Activated naive CD8-positive, alpha-beta T cell treated with anti-CD3 and anti-CD28 coated beads, Interleukin-2, amount 50 U/mL, for 24 hours (primary cell): ENCODE data around the gene ELOVL2.

Experiments used
- ATAC-seq: fragments of 150-1000 bp; cut with Tn5 transposase; one replicate; pipeline ENCODE4 v1.10.0; 2021
- DNase-seq: peaks from one replicate; pipeline ENCODE4 v3.0.0; 2021
- H3K27ac Mint-ChIP-seq: one replicate; pipeline ENCODE4 v1.8.0; 2021; ENCODE audit warnings: mild to moderate bottlenecking, mixed read lengths
- H3K27me3 Mint-ChIP-seq: one replicate; pipeline ENCODE4 v1.8.0; 2021; ENCODE audit warnings: mixed read lengths
- H3K36me3 Mint-ChIP-seq: one replicate; pipeline ENCODE4 v1.8.0; 2021; ENCODE audit warnings: low read depth, mixed read lengths
- H3K4me1 Mint-ChIP-seq: one replicate; pipeline ENCODE4 v1.8.0; 2021; ENCODE audit warnings: mixed read lengths
- H3K4me3 Mint-ChIP-seq: one replicate; pipeline ENCODE4 v1.8.0; 2021; ENCODE audit warnings: mild to moderate bottlenecking, moderate library complexity, mixed read lengths
- H3K9me3 Mint-ChIP-seq: one replicate; pipeline ENCODE4 v1.8.0; 2021; ENCODE audit warnings: mixed read lengths

Gene ELOVL2

DNA sequence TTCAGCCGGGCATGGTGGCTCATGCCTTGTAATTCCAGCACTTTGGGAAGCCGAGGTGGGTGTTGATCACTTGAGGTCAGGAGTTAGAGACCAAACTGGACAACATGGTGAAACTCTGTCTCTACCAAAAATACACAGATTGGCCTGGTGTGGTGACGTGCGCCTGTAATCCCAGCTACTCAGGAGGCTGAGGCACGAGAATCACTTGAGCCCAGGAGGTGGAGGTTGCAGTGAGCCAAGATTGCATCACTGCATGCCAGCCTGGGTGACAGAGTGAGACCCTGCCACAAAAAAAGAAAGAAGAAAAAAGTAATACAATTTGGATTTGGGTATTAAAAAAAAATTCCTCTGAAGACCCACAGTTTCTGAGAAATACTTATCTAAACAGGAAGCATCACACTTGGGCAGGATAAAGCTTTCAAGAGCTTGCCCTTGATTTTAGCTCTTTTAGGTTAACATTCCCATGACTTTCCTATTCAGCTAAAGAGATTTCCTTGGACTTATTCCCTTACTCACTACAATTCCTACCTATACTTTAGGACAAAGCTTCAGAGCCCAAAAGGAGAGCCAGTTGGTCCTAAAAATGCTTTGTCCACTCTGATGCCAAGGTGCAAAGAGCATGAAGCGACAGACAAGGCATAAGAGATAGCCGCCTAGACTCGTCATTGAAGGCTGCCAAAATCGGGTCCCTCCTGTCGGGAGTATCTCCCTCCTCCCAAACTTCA is 1.9 kb downstream of the ELOVL2 start:
- DNase-seq = no peak
- Mint-ChIP-seq H3K4me3 (no peak overlapping the region), H3K4me1 (peaks cover 10% of the 10 kb centered on the region), H3K27me3 (peaks cover 60% of the 10 kb centered on the region), H3K36me3 (no peaks in the 10 kb centered on the region), H3K9me3 (no peaks in the 10 kb centered on the region), H3K27ac (no peak overlapping the region)
- ATAC-seq = no peak

DNA sequence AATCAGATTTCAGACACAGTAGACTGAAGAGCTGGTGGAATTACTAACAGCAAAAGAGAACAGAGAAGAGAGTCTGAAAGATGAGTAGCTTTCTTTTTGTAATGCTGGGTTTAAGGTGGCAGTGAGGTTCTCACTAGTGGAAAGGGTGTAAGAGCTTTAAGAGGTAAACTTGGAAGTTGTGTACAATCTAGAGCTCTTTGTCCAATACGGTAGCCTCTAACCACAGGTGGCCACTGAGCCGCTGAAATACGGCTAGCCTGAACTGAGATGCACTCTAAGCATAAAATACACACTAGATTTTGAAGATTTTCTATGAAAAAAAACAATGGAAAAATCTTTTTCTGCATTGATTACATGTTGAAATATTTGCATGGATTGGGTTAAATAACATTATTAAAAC is 4.0 kb downstream of the ELOVL2 start:
- Mint-ChIP-seq H3K4me3 (no peak overlapping the region), H3K27ac (no peak overlapping the region), H3K27me3 (peaks cover 60% of the 10 kb centered on the region), H3K4me1 (peaks cover 10% of the 10 kb centered on the region), H3K36me3 (no peaks in the 10 kb centered on the region), H3K9me3 (no peaks in the 10 kb centered on the region)
- no peak for DNase-seq
- no peak for ATAC-seq

DNA sequence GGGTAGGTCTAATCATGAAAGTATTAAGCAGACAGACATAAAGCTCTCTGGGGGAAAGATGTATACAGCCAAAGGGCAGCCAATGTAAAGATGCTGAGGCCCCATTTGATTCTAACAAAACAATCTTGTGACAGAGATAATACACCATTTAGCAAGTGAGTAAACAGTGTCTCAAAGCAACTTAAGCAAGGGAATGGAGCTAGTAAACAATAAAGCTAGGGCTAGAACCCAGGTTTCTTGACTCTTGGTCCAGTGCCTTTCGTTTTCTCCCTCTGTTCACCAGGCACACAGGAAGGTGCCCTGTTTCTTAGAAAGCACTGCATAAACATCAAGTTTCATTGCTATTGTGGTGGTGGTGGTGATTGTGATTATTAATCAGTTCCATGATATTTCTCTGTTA is 5.1 kb downstream of the ELOVL2 start:
- no peak overlapping the region for H3K27ac Mint-ChIP-seq
- H3K36me3 Mint-ChIP-seq = no peaks in the 10 kb centered on the region
- no peaks in the 10 kb centered on the region for H3K9me3 Mint-ChIP-seq
- H3K4me3 Mint-ChIP-seq = no peak overlapping the region
- ATAC-seq (no peak), DNase-seq (no peak)
- peaks cover 58% of the 10 kb centered on the region for H3K27me3 Mint-ChIP-seq
- peaks cover 6% of the 10 kb centered on the region for H3K4me1 Mint-ChIP-seq

DNA sequence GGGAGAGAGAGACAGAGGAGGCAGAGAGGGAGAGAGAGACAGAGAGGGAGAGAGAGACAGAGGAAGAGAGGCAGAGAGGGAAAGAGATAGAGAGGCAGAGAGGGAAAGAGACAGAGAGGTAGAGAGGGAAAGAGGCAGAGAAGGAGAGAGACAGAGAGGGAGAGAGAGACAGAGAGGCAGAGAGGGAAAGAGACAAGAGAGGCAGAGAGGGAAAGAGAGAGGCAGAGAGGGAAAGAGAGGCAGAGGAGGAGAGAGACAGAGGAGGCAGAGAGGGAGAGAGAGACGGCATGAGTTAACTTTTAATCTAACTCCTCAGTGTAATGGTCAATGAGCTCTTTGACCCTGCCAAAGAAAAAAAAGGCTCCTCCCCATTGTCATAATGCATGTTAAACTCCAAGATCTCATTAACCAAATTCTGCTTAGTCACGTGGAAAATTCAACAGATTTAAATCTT is 7.1 kb downstream of the ELOVL2 start:
- Mint-ChIP-seq H3K27me3 (peaks cover 49% of the 10 kb centered on the region), H3K4me3 (no peak overlapping the region)

DNA sequence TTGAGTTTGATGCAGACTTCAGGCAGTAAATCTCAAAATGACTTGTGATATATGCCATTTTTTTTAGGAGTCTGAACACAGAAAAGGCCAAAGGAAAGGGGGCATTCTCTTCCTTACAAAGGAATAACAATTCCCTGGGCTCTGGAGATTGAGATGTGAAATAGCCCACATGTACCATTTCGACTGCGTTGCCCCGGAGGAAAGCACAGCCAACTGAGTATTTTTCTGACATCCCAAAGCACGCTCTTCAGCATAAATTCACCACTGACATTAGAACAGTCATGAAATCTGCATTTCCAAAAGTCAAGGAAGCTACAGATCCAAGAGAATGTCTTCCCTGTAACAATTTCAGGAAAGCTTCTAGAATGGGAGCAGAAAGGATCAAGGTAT is 7.8 kb downstream of the ELOVL2 start:
- no peak overlapping the region for H3K27ac Mint-ChIP-seq
- DNase-seq (no peak), ATAC-seq (no peak)
- H3K4me3 Mint-ChIP-seq = no peak overlapping the region
- H3K27me3 Mint-ChIP-seq = peaks cover 45% of the 10 kb centered on the region
- H3K4me1 Mint-ChIP-seq = no peaks in the 10 kb centered on the region
- H3K9me3 Mint-ChIP-seq = no peaks in the 10 kb centered on the region
- no peaks in the 10 kb centered on the region for H3K36me3 Mint-ChIP-seq

More for the DNA sequence above, 7.1 kb downstream of the ELOVL2 start:
- DNase-seq (no peak), ATAC-seq (no peak)
- no peak overlapping the region for H3K27ac Mint-ChIP-seq
- no peaks in the 10 kb centered on the region for H3K36me3 Mint-ChIP-seq
- no peaks in the 10 kb centered on the region for H3K4me1 Mint-ChIP-seq
- H3K9me3 Mint-ChIP-seq = no peaks in the 10 kb centered on the region

DNA sequence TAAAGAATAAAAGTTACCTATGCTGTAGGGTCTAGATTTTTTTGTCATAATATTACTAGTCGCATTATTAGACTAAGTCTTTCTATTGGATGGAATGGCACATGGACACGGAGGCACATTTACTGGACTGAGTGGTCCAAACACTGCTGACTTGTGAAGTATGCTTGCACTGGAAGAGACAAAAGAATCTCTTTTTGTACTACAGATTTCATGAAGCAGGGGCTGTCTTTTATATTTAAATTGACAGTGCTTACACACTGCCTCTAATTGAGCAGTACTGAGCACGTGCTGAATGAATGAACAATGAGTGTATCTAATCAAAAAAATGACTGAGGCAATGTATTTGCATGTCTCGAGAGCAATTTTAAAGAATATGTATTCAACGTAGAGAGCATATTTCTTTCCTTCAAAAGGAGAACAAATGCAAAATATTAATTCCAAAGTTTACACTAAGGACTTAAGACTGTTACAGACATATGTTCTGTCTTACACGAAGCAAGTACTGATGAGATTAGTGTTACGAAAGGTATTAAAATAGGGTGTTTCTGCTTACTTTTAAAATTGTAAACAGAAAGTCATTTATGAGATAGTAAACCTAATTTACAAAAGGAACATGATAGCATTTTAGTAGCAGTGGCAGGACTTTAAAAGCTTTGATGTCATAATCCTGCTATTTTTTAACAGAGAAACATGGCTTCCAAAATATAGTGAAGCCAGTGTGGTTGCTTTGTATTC is 8.3 kb downstream of the ELOVL2 start:
- Mint-ChIP-seq H3K9me3 (no peaks in the 10 kb centered on the region), H3K27me3 (peaks cover 42% of the 10 kb centered on the region), H3K4me1 (no peaks in the 10 kb centered on the region), H3K36me3 (no peaks in the 10 kb centered on the region), H3K27ac (no peak overlapping the region), H3K4me3 (no peak overlapping the region)
- DNase-seq (no peak), ATAC-seq (no peak)

DNA sequence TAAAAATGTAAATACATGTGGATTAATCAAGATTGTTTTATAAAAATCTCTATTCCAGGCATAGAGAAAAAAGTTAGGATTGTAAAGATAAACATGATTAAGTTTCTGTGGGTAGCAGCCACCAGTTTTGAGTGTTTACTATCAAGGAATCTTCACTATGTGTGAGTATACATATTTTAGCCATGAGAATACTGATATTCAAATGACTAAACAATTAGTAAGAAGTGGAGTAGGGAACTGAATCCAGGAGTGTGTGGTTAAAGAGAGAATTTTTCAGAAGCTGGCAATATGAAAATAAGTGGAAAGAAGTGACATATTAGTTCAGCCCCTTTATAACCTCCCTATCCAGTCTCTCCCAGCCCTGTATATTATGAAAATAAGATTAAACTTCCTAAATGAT is 10.3 kb downstream of the ELOVL2 start:
- Mint-ChIP-seq H3K4me3 (no peak overlapping the region), H3K27ac (no peak overlapping the region), H3K27me3 (peaks cover 35% of the 10 kb centered on the region), H3K36me3 (no peaks in the 10 kb centered on the region), H3K9me3 (no peaks in the 10 kb centered on the region), H3K4me1 (no peaks in the 10 kb centered on the region)
- ATAC-seq (no peak), DNase-seq (no peak)

DNA sequence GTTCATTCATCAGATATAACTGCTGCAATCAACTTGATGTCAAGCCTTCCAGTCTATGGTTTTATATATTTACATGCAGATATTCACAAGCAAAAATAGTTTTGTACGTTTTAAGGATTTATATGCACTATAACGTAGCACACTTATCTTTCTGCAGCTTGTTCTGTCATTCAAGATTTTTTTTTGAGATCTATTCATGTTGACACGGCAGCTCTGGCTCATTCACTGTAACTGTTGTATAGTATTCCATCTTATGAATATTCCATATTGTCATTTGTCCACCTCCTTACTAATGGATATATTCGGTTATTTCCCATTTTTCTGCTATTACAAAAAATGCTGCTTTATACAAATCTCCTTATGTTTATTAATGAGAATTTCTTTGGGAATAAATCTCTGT is 13.2 kb downstream of the ELOVL2 start:
- Mint-ChIP-seq H3K27ac (no peak overlapping the region), H3K4me3 (no peak overlapping the region), H3K36me3 (no peaks in the 10 kb centered on the region), H3K9me3 (no peaks in the 10 kb centered on the region), H3K27me3 (peaks cover 36% of the 10 kb centered on the region), H3K4me1 (no peaks in the 10 kb centered on the region)
- ATAC-seq = no peak
- DNase-seq = no peak

DNA sequence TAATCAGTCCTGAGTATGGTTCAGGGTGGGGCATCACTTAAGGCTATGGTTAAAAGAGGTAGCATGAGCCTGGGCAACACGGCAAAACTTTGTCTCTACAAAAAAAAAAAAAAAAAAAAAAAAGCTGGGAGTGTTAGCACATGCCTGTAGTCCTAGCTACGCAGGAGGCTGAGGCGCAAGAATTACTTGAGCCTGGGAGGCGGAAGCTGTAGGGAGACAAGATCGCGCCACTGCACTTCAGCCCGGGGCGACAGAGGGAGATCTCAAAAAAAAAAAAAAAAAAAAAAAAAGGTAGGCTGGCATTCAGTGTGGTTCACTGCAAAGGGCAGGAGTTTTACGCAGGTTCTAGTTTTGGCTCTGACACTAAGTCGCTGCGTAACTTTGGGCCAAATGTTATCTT is 15.1 kb downstream of the ELOVL2 start:
- no peak overlapping the region for H3K27ac Mint-ChIP-seq
- H3K9me3 Mint-ChIP-seq = no peaks in the 10 kb centered on the region
- peaks cover 28% of the 10 kb centered on the region for H3K27me3 Mint-ChIP-seq
- no peaks in the 10 kb centered on the region for H3K4me1 Mint-ChIP-seq
- DNase-seq (no peak), ATAC-seq (no peak)
- H3K36me3 Mint-ChIP-seq = no peaks in the 10 kb centered on the region
- no peak overlapping the region for H3K4me3 Mint-ChIP-seq

DNA sequence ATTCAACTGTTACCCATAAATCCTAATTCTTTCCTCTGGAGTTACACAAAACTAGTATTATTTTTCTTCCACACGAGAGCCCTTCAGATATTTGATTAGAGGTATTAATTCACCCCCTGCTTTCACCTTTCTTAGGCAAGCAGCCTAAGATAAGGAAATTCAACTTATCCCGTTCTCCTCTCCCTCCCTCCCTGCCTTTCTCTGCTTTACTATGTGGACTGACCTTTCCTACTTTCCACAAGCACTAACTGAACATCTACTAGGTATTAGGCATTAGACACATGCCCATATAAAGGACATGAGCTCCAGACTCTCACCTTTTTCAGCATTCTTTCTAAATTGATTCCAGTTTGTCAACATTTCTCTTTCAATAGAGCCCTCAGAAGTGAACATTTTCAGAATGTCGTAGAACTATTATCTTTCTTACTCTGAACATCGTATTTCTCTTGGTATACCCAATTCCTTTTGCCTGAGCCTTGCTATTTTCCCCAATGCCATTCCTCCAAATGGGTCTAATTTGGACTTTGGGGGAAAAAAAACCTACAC is 16.5 kb downstream of the ELOVL2 start:
- Mint-ChIP-seq H3K4me1 (no peaks in the 10 kb centered on the region), H3K27ac (no peak overlapping the region), H3K4me3 (no peak overlapping the region), H3K27me3 (peaks cover 25% of the 10 kb centered on the region), H3K9me3 (no peaks in the 10 kb centered on the region), H3K36me3 (no peaks in the 10 kb centered on the region)
- no peak for ATAC-seq
- no peak for DNase-seq

DNA sequence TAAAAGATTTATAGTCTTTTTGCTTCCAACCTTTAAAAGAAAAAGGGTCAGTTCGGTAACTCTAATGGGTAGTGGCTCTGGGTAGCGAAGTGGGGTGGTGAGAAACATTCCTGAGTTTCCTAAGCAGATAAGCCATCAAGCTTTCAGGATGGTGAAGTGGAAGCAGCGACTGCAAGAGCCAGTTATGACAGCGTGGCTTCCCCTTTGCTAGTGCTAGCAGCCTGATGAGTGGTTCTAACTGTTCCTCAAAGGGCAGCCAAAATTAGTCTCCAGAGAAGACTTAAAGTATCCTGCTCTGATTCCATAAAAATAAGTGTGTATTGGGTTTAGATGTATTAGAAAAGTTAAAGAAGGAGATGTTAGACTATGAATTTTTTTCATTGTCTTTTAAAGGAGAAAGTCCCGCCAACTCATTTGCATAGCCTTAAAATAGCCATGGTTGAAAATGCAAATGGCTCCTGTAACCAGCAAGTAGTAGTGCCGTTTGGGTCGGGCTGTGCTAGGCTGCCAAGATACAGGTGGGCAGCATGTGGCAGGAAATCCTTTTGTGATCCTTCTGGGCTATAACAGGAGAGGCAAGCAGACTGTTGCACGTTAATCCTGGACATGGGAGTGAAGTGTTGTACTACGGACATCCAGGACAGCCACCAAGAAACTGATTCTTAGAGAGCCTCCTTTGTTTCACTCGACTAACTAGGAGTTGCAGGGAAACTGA is 18.0 kb downstream of the ELOVL2 start:
- ATAC-seq = no peak
- Mint-ChIP-seq H3K27me3 (peaks cover 28% of the 10 kb centered on the region), H3K36me3 (no peaks in the 10 kb centered on the region), H3K9me3 (no peaks in the 10 kb centered on the region), H3K4me1 (no peaks in the 10 kb centered on the region), H3K27ac (no peak overlapping the region), H3K4me3 (no peak overlapping the region)
- no peak for DNase-seq

DNA sequence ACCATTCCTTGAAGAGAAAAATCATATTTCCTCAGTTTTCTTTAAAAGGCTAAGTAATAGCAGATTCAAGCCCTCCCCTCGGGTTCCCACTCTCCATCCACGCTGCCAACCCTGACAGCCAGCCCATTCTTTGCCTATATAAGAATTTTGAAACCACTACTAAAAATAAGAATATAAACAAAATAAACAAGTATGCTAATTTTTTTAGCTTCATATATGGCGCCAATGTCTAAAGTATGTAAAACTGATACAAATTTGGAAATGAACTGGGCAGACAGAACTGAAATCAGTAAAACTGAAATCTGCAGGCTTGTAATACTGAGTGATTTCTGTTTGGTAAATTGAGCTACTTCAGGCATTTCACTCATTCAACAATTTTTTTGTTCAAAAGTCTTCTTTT is 19.0 kb downstream of the ELOVL2 start:
- H3K27ac Mint-ChIP-seq = no peak overlapping the region
- H3K4me3 Mint-ChIP-seq = no peak overlapping the region
- peaks cover 28% of the 10 kb centered on the region for H3K27me3 Mint-ChIP-seq
- H3K9me3 Mint-ChIP-seq = no peaks in the 10 kb centered on the region
- no peak for ATAC-seq
- DNase-seq = no peak
- no peaks in the 10 kb centered on the region for H3K4me1 Mint-ChIP-seq
- no peaks in the 10 kb centered on the region for H3K36me3 Mint-ChIP-seq

DNA sequence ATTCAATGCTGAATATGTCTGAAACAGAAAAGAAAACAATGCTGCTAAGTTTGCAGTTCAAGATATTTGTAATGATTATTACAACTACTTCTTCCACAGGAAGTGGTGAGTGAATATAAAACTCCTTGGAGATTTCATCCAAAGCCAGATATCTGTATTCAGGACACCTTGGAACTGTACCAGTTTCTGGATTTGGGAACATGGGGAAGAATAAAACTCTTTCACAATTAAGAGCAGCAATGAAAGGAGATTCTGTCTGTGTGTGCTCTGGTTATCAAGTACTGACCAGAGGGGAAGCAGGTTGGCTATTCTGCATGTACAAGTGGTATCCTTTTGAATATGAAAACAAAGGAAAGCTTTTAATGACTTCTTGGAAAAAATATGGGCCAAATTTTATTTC is 21.1 kb downstream of the ELOVL2 start:
- ATAC-seq = no peak
- DNase-seq = no peak

DNA sequence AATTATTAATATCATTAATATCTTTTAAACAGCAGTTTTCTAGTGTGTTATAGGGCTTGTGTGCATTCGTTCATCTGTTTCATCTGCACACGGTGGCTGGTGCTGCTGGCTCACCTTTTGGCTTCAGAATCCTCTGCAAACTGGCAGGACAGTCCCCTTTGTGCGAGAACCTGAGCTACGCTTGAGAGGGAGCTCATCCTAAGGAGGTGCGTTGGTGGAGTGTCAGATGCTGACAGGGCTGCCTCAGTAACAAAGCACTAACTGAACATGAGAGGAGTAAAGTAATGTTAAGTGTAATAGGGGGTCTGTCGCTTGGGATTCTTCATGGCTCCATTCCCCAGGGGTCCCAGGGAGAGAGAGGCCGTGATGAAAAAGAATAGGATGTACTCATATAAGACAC is 22.4 kb downstream of the ELOVL2 start:
- H3K36me3 Mint-ChIP-seq = no peaks in the 10 kb centered on the region
- H3K27ac Mint-ChIP-seq = no peak overlapping the region
- ATAC-seq = no peak
- peaks cover 16% of the 10 kb centered on the region for H3K27me3 Mint-ChIP-seq
- no peaks in the 10 kb centered on the region for H3K9me3 Mint-ChIP-seq
- no peak overlapping the region for H3K4me3 Mint-ChIP-seq
- H3K4me1 Mint-ChIP-seq = no peaks in the 10 kb centered on the region
- no peak for DNase-seq

More for the DNA sequence above, 21.1 kb downstream of the ELOVL2 start:
- H3K36me3 Mint-ChIP-seq = no peaks in the 10 kb centered on the region
- H3K9me3 Mint-ChIP-seq = no peaks in the 10 kb centered on the region
- H3K4me3 Mint-ChIP-seq = no peak overlapping the region
- no peak overlapping the region for H3K27ac Mint-ChIP-seq
- no peaks in the 10 kb centered on the region for H3K4me1 Mint-ChIP-seq
- peaks cover 23% of the 10 kb centered on the region for H3K27me3 Mint-ChIP-seq

DNA sequence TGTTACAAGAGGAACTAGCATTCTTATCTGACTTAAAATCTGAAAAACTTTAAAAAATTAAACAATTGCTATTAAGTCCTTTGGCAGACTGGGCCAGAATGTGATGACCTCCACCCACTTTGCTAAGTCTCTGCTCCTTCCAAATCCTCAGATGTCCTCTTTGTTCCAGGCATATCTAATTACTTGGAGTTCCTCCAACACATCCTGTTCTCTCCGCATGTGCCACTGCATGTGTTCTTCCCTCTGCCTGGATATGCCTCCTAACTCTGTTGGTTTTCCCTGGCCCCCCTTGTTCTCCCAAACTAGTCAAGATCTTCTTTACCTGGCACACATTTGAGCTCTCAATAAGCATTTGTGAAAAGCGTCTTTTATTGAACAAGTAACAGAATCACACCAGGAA is 23.1 kb downstream of the ELOVL2 start:
- no peak overlapping the region for H3K27ac Mint-ChIP-seq
- H3K9me3 Mint-ChIP-seq = no peaks in the 10 kb centered on the region
- DNase-seq (no peak), ATAC-seq (no peak)
- H3K4me3 Mint-ChIP-seq = no peak overlapping the region
- H3K27me3 Mint-ChIP-seq = peaks cover 19% of the 10 kb centered on the region
- H3K4me1 Mint-ChIP-seq = no peaks in the 10 kb centered on the region
- H3K36me3 Mint-ChIP-seq = no peaks in the 10 kb centered on the region
